ENCODE results near the gene CMTM1. TPM values are rescaled to one million over a fixed set of nuclear protein-coding genes. Genes with fewer than 3 reads are reported as not detected.

CMTM1 gene
- total RNA-seq, 1 donor from 2014 or later, result 6.3 TPM

DNA sequence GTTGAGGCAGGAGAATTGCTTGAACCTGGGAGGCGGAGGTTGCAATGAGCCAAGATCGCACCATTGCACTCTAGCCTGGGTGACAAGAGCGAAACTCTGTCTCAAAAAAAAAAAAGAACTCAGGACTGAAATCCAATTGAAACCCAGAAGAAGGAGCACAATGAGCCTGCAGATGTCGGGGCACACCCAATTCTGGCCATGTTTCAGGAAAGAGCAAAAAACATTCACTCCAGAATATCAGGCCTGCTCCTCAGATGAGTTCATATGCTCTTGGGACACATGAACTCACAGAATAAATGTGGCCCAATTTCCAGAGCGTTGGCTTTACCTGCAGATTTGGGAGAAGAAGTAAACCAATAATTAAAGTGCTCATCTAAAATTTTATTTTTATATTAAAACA lies 10.1 kb downstream of the CMTM1 start:
- peaks cover 59% of the 10 kb centered on the region for H3K4me1 Mint-ChIP-seq (ENCODE audit: low read depth)
- H3K36me3 Mint-ChIP-seq (ENCODE audit: low read depth), result no peaks in the 10 kb centered on the region
- no peak for DNase-seq (ENCODE audit: low spot score)
- TF ChIP-seq, protein P1, sequence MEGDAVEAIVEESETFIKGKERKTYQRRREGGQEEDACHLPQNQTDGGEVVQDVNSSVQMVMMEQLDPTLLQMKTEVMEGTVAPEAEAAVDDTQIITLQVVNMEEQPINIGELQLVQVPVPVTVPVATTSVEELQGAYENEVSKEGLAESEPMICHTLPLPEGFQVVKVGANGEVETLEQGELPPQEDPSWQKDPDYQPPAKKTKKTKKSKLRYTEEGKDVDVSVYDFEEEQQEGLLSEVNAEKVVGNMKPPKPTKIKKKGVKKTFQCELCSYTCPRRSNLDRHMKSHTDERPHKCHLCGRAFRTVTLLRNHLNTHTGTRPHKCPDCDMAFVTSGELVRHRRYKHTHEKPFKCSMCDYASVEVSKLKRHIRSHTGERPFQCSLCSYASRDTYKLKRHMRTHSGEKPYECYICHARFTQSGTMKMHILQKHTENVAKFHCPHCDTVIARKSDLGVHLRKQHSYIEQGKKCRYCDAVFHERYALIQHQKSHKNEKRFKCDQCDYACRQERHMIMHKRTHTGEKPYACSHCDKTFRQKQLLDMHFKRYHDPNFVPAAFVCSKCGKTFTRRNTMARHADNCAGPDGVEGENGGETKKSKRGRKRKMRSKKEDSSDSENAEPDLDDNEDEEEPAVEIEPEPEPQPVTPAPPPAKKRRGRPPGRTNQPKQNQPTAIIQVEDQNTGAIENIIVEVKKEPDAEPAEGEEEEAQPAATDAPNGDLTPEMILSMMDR (IDR thresholded peaks at IDR 0.05), result no peak
- no peak overlapping the region for H3K4me3 Mint-ChIP-seq (ENCODE audit: unreplicated experiment)
- no peak overlapping the region for H3K27ac Mint-ChIP-seq (ENCODE audit: unreplicated experiment)
- no peaks in the 10 kb centered on the region for H3K9me3 Mint-ChIP-seq (ENCODE audit: low read depth)
- H3K27me3 Mint-ChIP-seq (ENCODE audit: low read depth), result no peaks in the 10 kb centered on the region

DNA sequence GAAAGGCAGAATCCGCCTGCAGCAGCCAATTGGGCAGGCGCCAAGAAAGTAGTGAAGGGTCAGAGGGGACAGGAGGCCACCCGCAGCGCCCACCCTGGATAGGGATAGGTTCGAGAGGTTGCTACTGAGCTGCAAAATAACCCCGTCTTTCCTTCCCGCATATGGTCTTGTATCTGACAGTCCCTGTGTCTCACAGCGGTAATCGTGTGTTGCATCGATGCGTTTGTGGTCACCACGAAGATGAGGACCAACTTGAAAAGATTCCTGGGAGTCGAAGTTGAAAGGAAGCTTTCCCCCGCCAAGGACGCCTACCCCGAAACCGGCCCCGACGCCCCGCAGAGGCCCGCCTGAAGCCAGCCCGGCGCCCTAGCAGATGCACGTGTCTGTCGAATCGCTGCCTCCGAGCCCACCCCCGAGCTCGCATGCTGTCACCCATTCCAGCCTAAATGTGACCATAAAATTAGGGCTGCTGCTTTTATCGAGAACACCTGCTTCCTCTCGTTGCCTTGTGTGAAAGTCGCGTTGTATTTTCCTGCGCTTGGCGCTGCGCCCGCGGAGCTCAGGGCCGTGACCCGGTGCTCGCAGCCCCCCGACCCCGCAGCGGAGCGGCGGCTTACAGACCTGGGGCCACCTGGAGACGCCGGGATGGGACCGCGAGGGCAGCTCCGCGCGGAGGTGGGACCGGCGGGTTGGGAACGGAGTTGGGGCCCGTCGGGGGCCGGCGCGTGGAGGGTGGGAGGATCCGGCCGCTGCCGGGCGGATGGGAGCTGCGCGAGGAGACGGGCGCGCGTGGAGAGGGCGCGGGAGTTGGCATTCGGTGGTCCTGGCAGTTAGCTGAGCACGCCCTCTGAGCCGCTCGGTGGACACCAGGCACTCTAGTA lies 12.7 kb downstream of the CMTM1 start, which contains the start of gene CMTM2:
Gene CMTM2, plus strand, starts transcription at position 813 of the 881 bp plus-strand sequence. CDS start 145 bp downstream, outside the sequence.
- Mint-ChIP-seq H3K9me3 (ENCODE audit: low read depth) (no peaks in the 10 kb centered on the region), H3K4me3 (ENCODE audit: unreplicated experiment) (no peak within 1 kb of the TSS), H3K27ac (ENCODE audit: unreplicated experiment) (peak within 1 kb of the TSS; percentile 97), H3K36me3 (ENCODE audit: low read depth) (no peaks in the 10 kb centered on the region), H3K27me3 (ENCODE audit: low read depth) (no peaks in the 10 kb centered on the region), H3K4me1 (ENCODE audit: low read depth) (peaks cover 50% of the 10 kb centered on the region)
- TF ChIP-seq, protein P1 (IDR thresholded peaks at IDR 0.05), result no peak
- no peak for DNase-seq (ENCODE audit: low spot score)

DNA sequence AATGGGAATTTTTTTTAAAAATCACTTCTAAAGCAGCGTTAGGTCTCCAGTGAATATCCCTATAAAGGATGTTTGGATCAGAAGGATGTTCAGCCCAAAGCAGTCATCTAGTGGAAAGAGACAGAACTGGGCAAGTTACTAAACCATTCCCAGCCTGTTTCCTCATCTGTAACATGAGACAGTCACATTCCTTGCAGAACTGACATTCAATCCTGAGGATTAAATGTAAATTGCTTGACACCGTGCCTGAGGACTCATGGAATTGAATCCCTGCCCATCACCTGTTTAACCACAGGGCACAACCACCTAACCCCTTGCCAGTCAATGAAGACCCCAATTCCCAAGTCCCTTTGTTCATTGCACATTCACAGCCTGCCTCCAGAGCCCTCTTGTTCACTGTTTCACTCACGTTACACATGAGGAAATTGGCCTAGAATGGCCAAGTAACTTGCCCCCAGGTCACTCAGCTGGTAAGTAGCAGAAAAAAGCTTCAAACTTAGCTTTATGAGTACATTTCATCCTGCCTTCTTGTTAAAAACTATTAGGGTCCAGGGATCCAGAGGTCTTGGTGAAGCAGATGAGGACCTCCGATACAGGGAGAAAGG lies 14.5 kb downstream of the CMTM1 start:
- Mint-ChIP-seq H3K4me1 (ENCODE audit: low read depth) (peaks cover 38% of the 10 kb centered on the region), H3K27me3 (ENCODE audit: low read depth) (no peaks in the 10 kb centered on the region), H3K27ac (ENCODE audit: unreplicated experiment) (peak overlapping the region; percentile 97), H3K4me3 (ENCODE audit: unreplicated experiment) (peak overlapping the region; percentile 17), H3K9me3 (ENCODE audit: low read depth) (no peaks in the 10 kb centered on the region), H3K36me3 (ENCODE audit: low read depth) (no peaks in the 10 kb centered on the region)
- TF ChIP-seq, protein P1 (IDR thresholded peaks at IDR 0.05), result peak; percentile 69
- no peak for DNase-seq (ENCODE audit: low spot score)

DNA sequence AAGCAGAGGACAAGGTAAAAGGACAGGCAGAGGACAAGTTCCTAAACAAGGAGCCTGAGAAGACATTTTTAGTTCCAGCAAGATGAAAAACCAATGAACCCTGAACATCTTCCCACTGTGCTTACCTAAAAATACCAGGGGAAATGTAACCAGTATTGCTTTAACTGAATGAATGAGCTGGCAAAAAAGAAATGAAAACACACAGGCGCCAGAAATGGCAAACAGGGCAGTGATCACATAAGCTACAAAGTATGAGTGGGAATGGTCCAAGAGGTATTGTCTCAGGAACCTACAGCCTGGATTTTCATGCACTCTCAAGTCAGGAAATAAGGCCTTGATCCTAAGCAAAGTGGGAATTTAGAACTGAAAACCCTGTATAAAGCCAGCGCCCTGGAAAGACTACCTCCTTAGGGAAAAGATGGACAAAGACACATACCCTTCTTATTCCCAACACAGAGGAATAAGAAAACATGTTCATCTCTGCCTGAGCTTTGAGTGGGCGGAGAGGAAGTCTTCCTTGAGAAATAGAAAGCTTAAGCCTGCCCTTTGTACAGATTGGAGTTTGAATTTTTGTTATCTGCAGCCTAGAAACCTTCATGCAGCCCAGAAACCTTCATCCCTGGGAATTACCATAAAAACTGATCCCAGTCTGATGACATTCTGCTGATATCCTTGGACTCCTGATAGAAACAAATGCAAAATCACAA lies 15.2 kb downstream of the CMTM1 start:
- TF ChIP-seq, protein P1 (IDR thresholded peaks at IDR 0.05), result no peak
- no peaks in the 10 kb centered on the region for H3K27me3 Mint-ChIP-seq (ENCODE audit: low read depth)
- peak overlapping the region; percentile 97 for H3K27ac Mint-ChIP-seq (ENCODE audit: unreplicated experiment)
- peaks cover 38% of the 10 kb centered on the region for H3K4me1 Mint-ChIP-seq (ENCODE audit: low read depth)
- no peaks in the 10 kb centered on the region for H3K9me3 Mint-ChIP-seq (ENCODE audit: low read depth)
- peak overlapping the region; percentile 17 for H3K4me3 Mint-ChIP-seq (ENCODE audit: unreplicated experiment)
- DNase-seq (ENCODE audit: low spot score), result no peak
- no peaks in the 10 kb centered on the region for H3K36me3 Mint-ChIP-seq (ENCODE audit: low read depth)
